Stomach (tissue), 4 donors: ENCODE results near the gene COQ9.
"Not testable (repeated sequence)": the region's sequence is repeated elsewhere in the genome, so short reads cannot be mapped to it uniquely, and the experiment has no call there.

Source experiments
- POLR2A ChIP-seq, 4 donors: fragments of 450-650 bp; IDR thresholded peaks; one replicate each; pipeline ENCODE4 v1.6.1; 2016; ENCODE audit warnings: antibody characterized with exemption in 4 of 4, control low read depth in 2 of 4, mild to moderate bottlenecking in 1 of 4, moderate library complexity in 1 of 4
- POLR2AphosphoS5 ChIP-seq, 3 donors: sonication (generic); formaldehyde crosslinking; IDR thresholded peaks; one replicate each; pipeline ENCODE4 v1.6.1; 2016; ENCODE audit warnings: antibody characterized with exemption in 3 of 3
- TF ChIP-seq, protein P1 (sequence below), 7 experiments: fragments of 450-650 bp in 4 of 7; fragments of 200-600 bp in 3 of 7; sonication (generic) in 3 of 7; IDR thresholded peaks; one replicate each; pipeline ENCODE4 v1.5.1; 2016 to 2019; ENCODE audit warnings: antibody characterized with exemption in 7 of 7, control low read depth in 2 of 7, mild to moderate bottlenecking in 1 of 7

- TF ChIP-seq, protein P1, sequence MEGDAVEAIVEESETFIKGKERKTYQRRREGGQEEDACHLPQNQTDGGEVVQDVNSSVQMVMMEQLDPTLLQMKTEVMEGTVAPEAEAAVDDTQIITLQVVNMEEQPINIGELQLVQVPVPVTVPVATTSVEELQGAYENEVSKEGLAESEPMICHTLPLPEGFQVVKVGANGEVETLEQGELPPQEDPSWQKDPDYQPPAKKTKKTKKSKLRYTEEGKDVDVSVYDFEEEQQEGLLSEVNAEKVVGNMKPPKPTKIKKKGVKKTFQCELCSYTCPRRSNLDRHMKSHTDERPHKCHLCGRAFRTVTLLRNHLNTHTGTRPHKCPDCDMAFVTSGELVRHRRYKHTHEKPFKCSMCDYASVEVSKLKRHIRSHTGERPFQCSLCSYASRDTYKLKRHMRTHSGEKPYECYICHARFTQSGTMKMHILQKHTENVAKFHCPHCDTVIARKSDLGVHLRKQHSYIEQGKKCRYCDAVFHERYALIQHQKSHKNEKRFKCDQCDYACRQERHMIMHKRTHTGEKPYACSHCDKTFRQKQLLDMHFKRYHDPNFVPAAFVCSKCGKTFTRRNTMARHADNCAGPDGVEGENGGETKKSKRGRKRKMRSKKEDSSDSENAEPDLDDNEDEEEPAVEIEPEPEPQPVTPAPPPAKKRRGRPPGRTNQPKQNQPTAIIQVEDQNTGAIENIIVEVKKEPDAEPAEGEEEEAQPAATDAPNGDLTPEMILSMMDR (IDR thresholded peaks at IDR 0.05) = not testable (repeated sequence)
- not testable (repeated sequence) for TF ChIP-seq POLR2A, POLR2AphosphoS5 (IDR thresholded peaks at IDR 0.05)
These were observed 52.7 kb downstream of the COQ9 start for GRCh38 chr16:57499941-57500340.
